HG03469 (cell line): Measurements from ENCODE around the gene SULT2A1.
"Not testable (repeated sequence)": the region's sequence is repeated elsewhere in the genome, so short reads cannot be mapped to it uniquely, and the experiment has no call there.

ENCODE experiments used
- ATAC-seq: cut with Tn5 transposase; IDR thresholded peaks from one replicate; pipeline ENCODE4 v1.9.1; 2021; ENCODE audit warnings: mild to moderate bottlenecking, moderate library complexity, moderate number of reproducible peaks; ENCODE audit not compliant: unreplicated experiment

Gene SULT2A1

GRCh38 chr19:47886010-47886559 is at the start of gene SULT2A1:
SULT2A1 (minus strand) TSS chr19:47886315; CDS start chr19:47886257, 58 bp downstream.
- no peak for ATAC-seq

GRCh38 chr19:47928581-47928980 is 42.5 kb upstream of the SULT2A1 start:
- not testable (repeated sequence) for ATAC-seq

GRCh38 chr19:47920107-47920506 is 34.0 kb upstream of the SULT2A1 start:
- ATAC-seq = not testable (repeated sequence)

GRCh38 chr19:47910191-47910590 is 24.1 kb upstream of the SULT2A1 start:
- not testable (repeated sequence) for ATAC-seq

GRCh38 chr19:47909350-47909749 is 23.2 kb upstream of the SULT2A1 start:
- ATAC-seq = not testable (repeated sequence)

GRCh38 chr19:47901370-47901769 is 15.3 kb upstream of the SULT2A1 start:
- no peak for ATAC-seq

- no peak for ATAC-seq
These were observed 13.2 kb upstream of the SULT2A1 start for GRCh38 chr19:47899335-47899734.

GRCh38 chr19:47897861-47898260 is 11.7 kb upstream of the SULT2A1 start:
- ATAC-seq = no peak

- no peak for ATAC-seq
These were observed 10.7 kb upstream of the SULT2A1 start for GRCh38 chr19:47896773-47897172.

GRCh38 chr19:47896019-47896418 is 9.9 kb upstream of the SULT2A1 start:
- no peak for ATAC-seq

GRCh38 chr19:47895165-47895782 is 9.2 kb upstream of the SULT2A1 start:
- ATAC-seq = no peak

- no peak for ATAC-seq
These were observed 6.0 kb upstream of the SULT2A1 start for GRCh38 chr19:47891923-47892666.

- ATAC-seq = no peak
These were observed 5.5 kb upstream of the SULT2A1 start for GRCh38 chr19:47891622-47891922.

GRCh38 chr19:47890865-47891621 is 4.9 kb upstream of the SULT2A1 start:
- ATAC-seq = no peak

- ATAC-seq = no peak
These were observed 1.1 kb downstream of the SULT2A1 start for GRCh38 chr19:47885067-47885463.

- ATAC-seq = no peak
These were observed 3.2 kb downstream of the SULT2A1 start for GRCh38 chr19:47882890-47883289.

GRCh38 chr19:47881757-47882156 is 4.4 kb downstream of the SULT2A1 start:
- no peak for ATAC-seq

GRCh38 chr19:47879385-47879784 is 6.7 kb downstream of the SULT2A1 start:
- not testable (repeated sequence) for ATAC-seq

GRCh38 chr19:47878906-47879305 is 7.2 kb downstream of the SULT2A1 start:
- no peak for ATAC-seq

- no peak for ATAC-seq
These were observed 20.9 kb downstream of the SULT2A1 start for GRCh38 chr19:47865166-47865565.

GRCh38 chr19:47863514-47863936 is 22.6 kb downstream of the SULT2A1 start:
- ATAC-seq = no peak

GRCh38 chr19:47861630-47862029 is 24.5 kb downstream of the SULT2A1 start:
- ATAC-seq = no peak
